NB4 (cell line): Measurements from ENCODE around the gene BANP.

Experiments
- DNase-seq: peaks from one replicate; pipeline ENCODE4 v3.0.0; 2010; ENCODE audit warnings: low read depth
- H3K4me3 ChIP-seq: one replicate; pipeline ENCODE4 v1.5.1; 2011; ENCODE audit warnings: mild to moderate bottlenecking, low read depth, low read length, moderate library complexity
- MYC ChIP-seq: IDR thresholded peaks from 2 replicates; pipeline ENCODE4 v1.6.1; 2011; ENCODE audit warnings: low read depth, low read length
- POLR2A ChIP-seq: IDR thresholded peaks from 2 replicates; pipeline ENCODE4 v1.6.1; 2011; ENCODE audit warnings: mild to moderate bottlenecking; ENCODE audit not compliant: insufficient read length; ENCODE audit errors: extremely low read depth
- TF ChIP-seq, protein P1 (sequence below): IDR thresholded peaks from one replicate; pipeline ENCODE4 v1.5.1; 2012; ENCODE audit warnings: low read depth, low read length
- TF ChIP-seq, protein P2 (sequence below): IDR thresholded peaks from 2 replicates; pipeline ENCODE4 v1.6.1; 2011; ENCODE audit warnings: low read depth, low read length

Gene BANP

DNA sequence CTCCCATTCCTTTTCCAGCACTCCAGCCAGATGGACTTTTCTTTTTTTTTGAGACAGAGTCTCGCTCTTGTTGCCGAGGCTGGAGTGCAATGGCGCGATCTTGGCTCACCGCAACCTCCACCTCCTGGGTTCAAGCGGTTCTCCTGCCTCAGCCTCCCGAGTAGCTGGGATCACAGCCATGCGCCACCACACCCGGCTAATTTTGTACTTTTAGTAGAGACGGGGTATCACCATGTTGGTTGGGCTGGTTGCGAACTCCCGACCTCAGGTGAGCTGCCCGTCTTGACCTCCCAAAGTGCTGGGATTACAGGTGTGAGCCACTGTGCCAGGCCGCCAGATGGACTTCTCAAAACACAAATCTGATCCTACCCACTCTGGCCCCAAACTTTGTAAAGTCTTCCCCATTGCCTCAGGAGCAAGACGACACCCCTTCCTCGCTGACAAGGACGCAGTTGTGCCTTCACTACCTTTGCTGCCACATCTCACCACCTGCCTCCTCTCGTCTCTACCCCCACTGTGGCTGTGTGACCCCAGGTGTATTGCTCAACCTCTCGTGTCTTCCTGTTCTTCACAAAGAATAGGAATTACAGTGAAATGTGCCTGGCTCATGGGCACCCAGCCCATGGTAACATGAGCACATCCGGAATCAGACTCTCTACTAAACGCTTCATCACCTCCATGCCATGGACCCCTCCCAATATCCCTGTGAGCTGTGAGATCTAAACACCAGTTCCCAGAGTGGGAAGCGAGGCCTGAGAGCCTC is 3.7 kb upstream of the BANP start:
- TF ChIP-seq POLR2A (no peak), MYC (no peak)
- TF ChIP-seq, protein P1, sequence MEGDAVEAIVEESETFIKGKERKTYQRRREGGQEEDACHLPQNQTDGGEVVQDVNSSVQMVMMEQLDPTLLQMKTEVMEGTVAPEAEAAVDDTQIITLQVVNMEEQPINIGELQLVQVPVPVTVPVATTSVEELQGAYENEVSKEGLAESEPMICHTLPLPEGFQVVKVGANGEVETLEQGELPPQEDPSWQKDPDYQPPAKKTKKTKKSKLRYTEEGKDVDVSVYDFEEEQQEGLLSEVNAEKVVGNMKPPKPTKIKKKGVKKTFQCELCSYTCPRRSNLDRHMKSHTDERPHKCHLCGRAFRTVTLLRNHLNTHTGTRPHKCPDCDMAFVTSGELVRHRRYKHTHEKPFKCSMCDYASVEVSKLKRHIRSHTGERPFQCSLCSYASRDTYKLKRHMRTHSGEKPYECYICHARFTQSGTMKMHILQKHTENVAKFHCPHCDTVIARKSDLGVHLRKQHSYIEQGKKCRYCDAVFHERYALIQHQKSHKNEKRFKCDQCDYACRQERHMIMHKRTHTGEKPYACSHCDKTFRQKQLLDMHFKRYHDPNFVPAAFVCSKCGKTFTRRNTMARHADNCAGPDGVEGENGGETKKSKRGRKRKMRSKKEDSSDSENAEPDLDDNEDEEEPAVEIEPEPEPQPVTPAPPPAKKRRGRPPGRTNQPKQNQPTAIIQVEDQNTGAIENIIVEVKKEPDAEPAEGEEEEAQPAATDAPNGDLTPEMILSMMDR = no peak
- TF ChIP-seq, protein P2, sequence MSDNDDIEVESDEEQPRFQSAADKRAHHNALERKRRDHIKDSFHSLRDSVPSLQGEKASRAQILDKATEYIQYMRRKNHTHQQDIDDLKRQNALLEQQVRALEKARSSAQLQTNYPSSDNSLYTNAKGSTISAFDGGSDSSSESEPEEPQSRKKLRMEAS = no peak
- no peak overlapping the region for H3K4me3 ChIP-seq
- DNase-seq = no peak

DNA sequence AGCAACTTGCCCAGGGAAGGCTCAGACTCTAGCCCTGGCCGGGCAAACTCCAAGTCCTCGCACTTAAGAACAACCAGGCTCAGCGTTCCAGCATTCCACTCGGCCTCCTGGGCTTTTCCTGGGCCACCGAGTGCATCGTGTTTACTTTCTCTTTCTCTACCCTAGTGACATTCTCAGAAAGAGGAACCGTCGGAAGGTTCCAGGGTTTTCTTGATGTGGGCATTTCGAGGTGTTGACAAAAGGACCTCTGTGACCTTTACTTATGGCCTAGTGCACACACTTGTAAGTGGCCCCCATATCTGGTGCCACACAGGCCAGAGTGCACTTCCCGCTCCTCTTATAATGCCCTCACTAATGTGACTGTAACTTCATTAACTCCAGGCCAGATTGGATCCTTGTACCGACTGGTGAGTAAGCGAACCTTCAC is 3.1 kb upstream of the BANP start:
- TF ChIP-seq, protein P1 = no peak
- TF ChIP-seq MYC = no peak
- TF ChIP-seq, protein P2 = no peak
- no peak for TF ChIP-seq POLR2A
- H3K4me3 ChIP-seq = no peak overlapping the region
- no peak for DNase-seq

DNA sequence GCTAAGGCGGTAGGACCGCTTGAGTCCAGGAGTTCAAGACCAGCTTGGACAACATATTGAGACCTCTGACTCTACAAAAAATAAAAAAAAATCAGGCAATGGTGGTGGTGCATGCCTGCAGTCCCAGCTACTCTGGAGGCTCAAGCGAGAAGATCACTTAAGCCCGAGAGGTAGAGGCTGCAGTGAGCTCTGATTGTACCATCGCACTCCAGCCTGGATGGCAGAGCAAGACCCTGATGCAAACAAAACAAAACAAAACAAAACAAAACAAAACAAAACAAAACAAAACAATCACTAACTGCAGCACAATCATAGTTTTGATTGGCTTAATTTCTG is 2.5 kb upstream of the BANP start:
- TF ChIP-seq, protein P1 = no peak
- TF ChIP-seq POLR2A = no peak
- TF ChIP-seq, protein P2 = no peak
- DNase-seq = no peak
- H3K4me3 ChIP-seq = no peak overlapping the region

DNA sequence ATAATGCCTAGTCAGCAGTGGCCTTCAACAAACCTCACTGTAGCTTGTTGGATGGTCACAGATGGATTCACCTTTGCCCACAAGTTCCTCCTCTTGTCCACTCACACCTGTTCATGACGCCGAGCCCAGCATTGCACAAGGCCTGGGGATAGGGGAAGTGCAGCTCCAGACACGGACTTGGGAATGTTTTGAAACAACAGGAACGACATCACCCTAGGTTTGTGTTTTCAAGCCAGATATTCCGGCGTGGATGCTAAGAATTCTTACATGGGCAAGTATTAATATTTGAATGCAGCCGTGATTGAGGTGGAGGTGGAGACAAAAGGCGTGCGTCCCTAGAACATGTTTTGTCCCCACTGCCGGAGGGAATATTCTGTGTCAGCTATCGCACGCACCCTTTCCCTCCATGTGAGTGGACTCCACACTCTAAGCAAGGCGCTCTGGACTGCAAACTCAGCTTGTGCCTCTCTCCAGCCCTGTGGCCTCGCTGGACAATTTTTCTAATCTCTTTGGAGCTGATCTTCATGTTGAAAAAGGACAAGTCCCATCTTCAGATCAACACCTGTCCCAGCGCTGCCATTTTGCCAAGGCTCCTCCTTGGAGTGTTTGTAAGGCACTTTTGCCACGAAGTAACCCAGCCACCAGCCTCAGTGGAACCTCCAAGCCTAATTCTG is 2.0 kb upstream of the BANP start:
- H3K4me3 ChIP-seq = no peak overlapping the region
- TF ChIP-seq MYC (no peak), POLR2A (no peak)
- TF ChIP-seq, protein P1 = no peak
- TF ChIP-seq, protein P2 = no peak

DNA sequence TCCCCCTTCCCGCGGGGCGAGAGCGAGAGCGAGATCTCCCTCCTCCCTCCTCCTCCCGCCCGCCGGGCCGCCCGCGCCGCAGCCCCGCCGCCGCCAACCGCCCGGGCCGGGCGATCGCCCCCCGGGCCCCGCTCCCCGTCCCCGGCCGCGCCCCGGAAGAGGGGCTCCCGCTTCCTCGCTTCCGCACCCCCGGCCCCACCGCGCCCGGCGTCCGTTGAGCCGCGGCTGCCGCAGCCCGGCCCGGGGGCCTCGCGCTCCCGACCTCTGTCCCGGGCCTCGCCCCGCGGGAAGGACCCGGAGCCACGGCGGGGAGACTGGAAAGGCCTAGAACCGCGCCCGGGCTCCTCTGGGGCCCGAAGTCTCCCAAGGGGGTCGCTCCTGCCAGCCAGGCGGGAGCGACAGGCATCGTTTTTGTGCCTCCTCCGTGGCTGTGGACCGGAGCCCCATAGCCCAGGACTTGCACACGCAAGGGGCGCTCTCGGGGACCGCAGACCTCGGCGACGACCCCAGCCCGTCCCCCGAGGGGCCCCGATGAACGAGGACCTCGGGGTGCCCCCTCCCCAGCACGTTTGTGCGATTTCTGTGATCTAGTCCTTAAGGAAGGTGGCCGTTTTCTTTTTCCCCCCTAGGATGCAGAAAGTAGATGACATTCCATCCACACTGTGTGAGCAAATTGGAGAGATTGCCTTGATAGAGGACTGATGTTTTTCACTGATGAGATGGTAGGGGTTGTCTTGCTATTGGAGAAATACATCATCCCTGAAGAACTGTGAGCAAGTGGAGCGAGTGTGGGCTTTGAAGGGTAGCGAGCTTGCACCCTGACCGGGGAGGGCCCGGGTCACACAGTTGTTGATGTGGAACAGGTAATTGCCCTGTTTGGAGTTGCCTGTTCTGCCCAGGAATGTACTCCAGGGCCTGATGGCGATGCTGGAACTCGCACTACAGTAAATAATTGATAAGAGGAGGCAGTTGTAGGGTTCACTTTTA is 611 bp downstream of the BANP start:
- H3K4me3 ChIP-seq = peak overlapping the region; percentile 94
- peak; percentile 58 for DNase-seq
- TF ChIP-seq POLR2A = peak; percentile 47
- TF ChIP-seq, protein P2 = no peak
- TF ChIP-seq, protein P1 = no peak

More for the DNA sequence above, 2.0 kb upstream of the BANP start:
- no peak for DNase-seq
